ENCODE results near the gene TRIM3.

- TF ChIP-seq POLR2A (IDR thresholded peaks at IDR 0.05) (no peak), CTCF (IDR thresholded peaks at IDR 0.05) (no peak), POLR2AphosphoS5 (IDR thresholded peaks at IDR 0.05) (no peak)
Observed at GRCh38 chr11:6520265-6520664, 46.5 kb upstream of the TRIM3 start.
